Mammary epithelial cell (primary cell): ENCODE measurements around the gene BTLA.

ENCODE experiments used
- CTCF ChIP-seq, 2 donors: IDR thresholded peaks in 1 of 2; conservative IDR thresholded peaks in 1 of 2; 2 replicates each; pipeline ENCODE4 v1.5.1; 2011 to 2012; ENCODE audit warnings: inconsistent platforms in 2 of 2, low read length in 2 of 2, mild to moderate bottlenecking in 2 of 2, control low read depth in 1 of 2, low read depth in 1 of 2; ENCODE audit not compliant: insufficient read depth in 1 of 2; ENCODE audit errors: extremely low read depth in 1 of 2
- EZH2 ChIP-seq: IDR thresholded peaks from 2 replicates; pipeline ENCODE4 v1.6.1; 2012; ENCODE audit warnings: low read length, inconsistent platforms, borderline replicate concordance

GRCh38 chr3:112481302-112481721 is 18.0 kb downstream of the BTLA start:
- TF ChIP-seq CTCF (conservative IDR thresholded peaks at IDR 0.05 in 1 of 2, IDR thresholded peaks at IDR 0.05 in 1 of 2; ENCODE audit: extremely low read depth in 1 of 2, insufficient read depth in 1 of 2, low read depth in 1 of 2, low read length in 2 of 2) (no peak), EZH2 (no peak)
